SK-N-SH treated with all-trans-retinoic acid at 6 μM for 48 hours (cell line): Measurements from ENCODE around the gene PLPP3.

ENCODE experiments used
- ATAC-seq: fragments of 200-7000 bp; cut with Tn5 transposase; 3 replicates; pipeline ENCODE4 v1.9.1; 2020; ENCODE audit warnings: mild to moderate bottlenecking, moderate library complexity
- ARNTL ChIP-seq: fragments of 450-650 bp; formaldehyde crosslinking; IDR thresholded peaks from 2 replicates; pipeline ENCODE4 v1.5.0; 2020; ENCODE audit warnings: low read depth, mild to moderate bottlenecking, moderate library complexity, borderline replicate concordance
- BACH2 ChIP-seq: fragments of 250-450 bp; sonication (Bioruptor Pico); IDR thresholded peaks from 2 replicates; pipeline ENCODE4 v1.9.0; 2021; ENCODE audit warnings: mild to moderate bottlenecking, borderline replicate concordance
- CSDC2 ChIP-seq: fragments of 250-450 bp; sonication (Bioruptor Pico); IDR thresholded peaks from 2 replicates; pipeline ENCODE4 v1.5.0; 2020; ENCODE audit warnings: mild to moderate bottlenecking, moderate library complexity
- CSRNP3 ChIP-seq: fragments of 250-450 bp; sonication (Bioruptor Pico); IDR thresholded peaks from 2 replicates; pipeline ENCODE4 v1.5.1; 2021; ENCODE audit warnings: mild to moderate bottlenecking, moderate library complexity
- ESRRG ChIP-seq: fragments of 250-450 bp; sonication (Bioruptor Pico); IDR thresholded peaks from 2 replicates; pipeline ENCODE4 v1.6.1; 2021; ENCODE audit warnings: mild to moderate bottlenecking
- GLIS3 ChIP-seq: fragments of 250-450 bp; sonication (Bioruptor Pico); IDR thresholded peaks from 2 replicates; pipeline ENCODE4 v1.5.0; 2020; ENCODE audit warnings: mild to moderate bottlenecking, moderate library complexity
- ISL1 ChIP-seq: fragments of 250-450 bp; sonication (Bioruptor Pico); IDR thresholded peaks from 2 replicates; pipeline ENCODE4 v2.1.2; 2022; ENCODE audit warnings: mild to moderate bottlenecking, moderate library complexity
- OSR1 ChIP-seq: fragments of 250-450 bp; sonication (Bioruptor Pico); IDR thresholded peaks from 2 replicates; pipeline ENCODE4 v1.8.0; 2022; ENCODE audit warnings: moderate library complexity, mild to moderate bottlenecking, inconsistent platforms
- PATZ1 ChIP-seq: fragments of 250-450 bp; sonication (Bioruptor Pico); IDR thresholded peaks from 2 replicates; pipeline ENCODE4 v1.8.0; 2020; ENCODE audit warnings: mild to moderate bottlenecking, moderate library complexity, borderline replicate concordance
- PPARA ChIP-seq: fragments of 250-450 bp; sonication (Bioruptor Pico); IDR thresholded peaks from 2 replicates; pipeline ENCODE4 v1.5.0; 2020; ENCODE audit warnings: mild to moderate bottlenecking, borderline replicate concordance
- SNAI2 ChIP-seq: fragments of 250-450 bp; sonication (Bioruptor Pico); IDR thresholded peaks from 2 replicates; pipeline ENCODE4 v1.5.0; 2020; ENCODE audit warnings: mild to moderate bottlenecking, moderate library complexity
- TCF4 ChIP-seq: fragments of 250-450 bp; sonication (Bioruptor Pico); IDR thresholded peaks from 2 replicates; pipeline ENCODE4 v1.8.0; 2021; ENCODE audit warnings: mild to moderate bottlenecking, moderate library complexity, borderline replicate concordance
- TOX ChIP-seq: fragments of 250-450 bp; sonication (Bioruptor Pico); IDR thresholded peaks from 2 replicates; pipeline ENCODE4 v1.8.0; 2021; ENCODE audit warnings: mild to moderate bottlenecking, moderate library complexity, borderline replicate concordance
- ZC3H10 ChIP-seq: fragments of 250-450 bp; sonication (Bioruptor Pico); IDR thresholded peaks from 2 replicates; pipeline ENCODE4 v1.5.1; 2021; ENCODE audit warnings: mild to moderate bottlenecking, moderate library complexity
- ZFP3 ChIP-seq: fragments of 250-450 bp; sonication (Bioruptor Pico); IDR thresholded peaks from 2 replicates; pipeline ENCODE4 v1.5.0; 2020; ENCODE audit warnings: mild to moderate bottlenecking, moderate library complexity
- ZFP30 ChIP-seq: fragments of 450-650 bp; formaldehyde crosslinking; IDR thresholded peaks from 2 replicates; pipeline ENCODE4 v1.5.0; 2022; ENCODE audit warnings: mild to moderate bottlenecking, moderate library complexity
- ZNF565 ChIP-seq: fragments of 450-650 bp; formaldehyde crosslinking; conservative IDR thresholded peaks from 2 replicates; pipeline ENCODE4 v1.5.0; 2020; ENCODE audit warnings: low read depth, mild to moderate bottlenecking, moderate library complexity
- ZNF70 ChIP-seq: fragments of 450-650 bp; formaldehyde crosslinking; IDR thresholded peaks from 2 replicates; pipeline ENCODE4 v1.5.0; 2020; ENCODE audit warnings: mild to moderate bottlenecking, moderate library complexity
- TF ChIP-seq, protein P1 (sequence below): fragments of 250-450 bp; sonication (Bioruptor Pico); IDR thresholded peaks from 2 replicates; pipeline ENCODE4 v1.5.1; 2020; ENCODE audit warnings: low read depth, mild to moderate bottlenecking, moderate library complexity
- TF ChIP-seq, protein P2 (sequence below): fragments of 250-450 bp; sonication (Bioruptor Pico); IDR thresholded peaks from 2 replicates; pipeline ENCODE4 v1.5.0; 2020; ENCODE audit warnings: mild to moderate bottlenecking, moderate library complexity

Gene PLPP3

GRCh38 chr1:56451491-56451890 is 127.9 kb downstream of the PLPP3 start:
- TF ChIP-seq BACH2 (CRISPR knock-in tag) (no peak), PPARA (CRISPR knock-in tag) (no peak), ISL1 (CRISPR knock-in tag) (no peak), ZFP30 (CRISPR knock-in tag) (no peak), ESRRG (CRISPR knock-in tag) (no peak), ZFP3 (CRISPR knock-in tag) (no peak), OSR1 (CRISPR knock-in tag) (no peak)
- TF ChIP-seq, protein P1, sequence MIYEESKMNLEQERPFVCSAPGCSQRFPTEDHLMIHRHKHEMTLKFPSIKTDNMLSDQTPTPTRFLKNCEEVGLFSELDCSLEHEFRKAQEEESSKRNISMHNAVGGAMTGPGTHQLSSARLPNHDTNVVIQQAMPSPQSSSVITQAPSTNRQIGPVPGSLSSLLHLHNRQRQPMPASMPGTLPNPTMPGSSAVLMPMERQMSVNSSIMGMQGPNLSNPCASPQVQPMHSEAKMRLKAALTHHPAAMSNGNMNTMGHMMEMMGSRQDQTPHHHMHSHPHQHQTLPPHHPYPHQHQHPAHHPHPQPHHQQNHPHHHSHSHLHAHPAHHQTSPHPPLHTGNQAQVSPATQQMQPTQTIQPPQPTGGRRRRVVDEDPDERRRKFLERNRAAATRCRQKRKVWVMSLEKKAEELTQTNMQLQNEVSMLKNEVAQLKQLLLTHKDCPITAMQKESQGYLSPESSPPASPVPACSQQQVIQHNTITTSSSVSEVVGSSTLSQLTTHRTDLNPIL (CRISPR knock-in tag) = no peak
- TF ChIP-seq, protein P2, sequence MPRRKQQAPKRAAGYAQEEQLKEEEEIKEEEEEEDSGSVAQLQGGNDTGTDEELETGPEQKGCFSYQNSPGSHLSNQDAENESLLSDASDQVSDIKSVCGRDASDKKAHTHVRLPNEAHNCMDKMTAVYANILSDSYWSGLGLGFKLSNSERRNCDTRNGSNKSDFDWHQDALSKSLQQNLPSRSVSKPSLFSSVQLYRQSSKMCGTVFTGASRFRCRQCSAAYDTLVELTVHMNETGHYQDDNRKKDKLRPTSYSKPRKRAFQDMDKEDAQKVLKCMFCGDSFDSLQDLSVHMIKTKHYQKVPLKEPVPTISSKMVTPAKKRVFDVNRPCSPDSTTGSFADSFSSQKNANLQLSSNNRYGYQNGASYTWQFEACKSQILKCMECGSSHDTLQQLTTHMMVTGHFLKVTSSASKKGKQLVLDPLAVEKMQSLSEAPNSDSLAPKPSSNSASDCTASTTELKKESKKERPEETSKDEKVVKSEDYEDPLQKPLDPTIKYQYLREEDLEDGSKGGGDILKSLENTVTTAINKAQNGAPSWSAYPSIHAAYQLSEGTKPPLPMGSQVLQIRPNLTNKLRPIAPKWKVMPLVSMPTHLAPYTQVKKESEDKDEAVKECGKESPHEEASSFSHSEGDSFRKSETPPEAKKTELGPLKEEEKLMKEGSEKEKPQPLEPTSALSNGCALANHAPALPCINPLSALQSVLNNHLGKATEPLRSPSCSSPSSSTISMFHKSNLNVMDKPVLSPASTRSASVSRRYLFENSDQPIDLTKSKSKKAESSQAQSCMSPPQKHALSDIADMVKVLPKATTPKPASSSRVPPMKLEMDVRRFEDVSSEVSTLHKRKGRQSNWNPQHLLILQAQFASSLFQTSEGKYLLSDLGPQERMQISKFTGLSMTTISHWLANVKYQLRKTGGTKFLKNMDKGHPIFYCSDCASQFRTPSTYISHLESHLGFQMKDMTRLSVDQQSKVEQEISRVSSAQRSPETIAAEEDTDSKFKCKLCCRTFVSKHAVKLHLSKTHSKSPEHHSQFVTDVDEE (CRISPR knock-in tag) = no peak
- no peak for ATAC-seq

- ATAC-seq = no peak
- TF ChIP-seq TOX (CRISPR knock-in tag) (no peak), BACH2 (CRISPR knock-in tag) (no peak), ZC3H10 (no peak), SNAI2 (CRISPR knock-in tag) (no peak), PATZ1 (CRISPR knock-in tag) (no peak), GLIS3 (CRISPR knock-in tag) (no peak), CSRNP3 (CRISPR knock-in tag) (no peak)
- TF ChIP-seq, protein P2 (CRISPR knock-in tag) = no peak
These were observed 129.2 kb downstream of the PLPP3 start for GRCh38 chr1:56450004-56450666.

DNA sequence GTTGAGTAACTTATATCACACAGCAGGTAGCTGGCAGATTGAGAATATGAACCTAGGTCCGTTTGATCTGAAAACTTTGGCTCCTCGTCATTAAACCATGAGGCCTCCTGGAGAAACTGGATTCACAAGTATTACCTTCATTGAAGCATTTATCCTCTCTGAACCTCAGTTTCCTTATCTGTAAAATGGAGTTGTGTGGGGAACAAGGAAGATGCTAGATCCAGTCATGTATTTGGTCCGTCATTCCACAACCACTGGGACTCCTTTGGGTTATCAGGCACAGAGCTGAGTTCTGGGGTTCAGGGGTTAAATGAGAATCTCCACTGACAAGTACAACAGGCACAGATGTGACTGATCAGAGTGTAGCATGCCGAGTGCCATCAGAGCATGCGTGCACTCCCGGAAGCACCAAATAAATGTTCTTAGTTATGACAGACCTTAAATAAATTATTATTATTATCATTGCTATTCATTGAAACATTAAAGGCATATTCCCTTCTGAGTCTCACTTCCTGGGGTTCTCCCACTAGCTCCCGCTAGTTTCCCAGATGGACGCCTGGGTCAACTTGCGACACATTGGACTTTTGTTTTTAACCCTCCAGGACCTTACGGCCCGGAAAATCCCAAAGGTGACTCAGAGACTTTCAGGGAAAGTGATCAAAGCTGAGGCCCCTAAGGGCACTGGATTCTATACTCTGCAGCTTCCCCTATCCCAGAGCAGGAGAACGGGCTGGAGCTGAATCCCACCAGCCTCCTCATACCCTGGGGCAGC is 130.6 kb downstream of the PLPP3 start:
- no peak for ATAC-seq
- TF ChIP-seq PPARA (CRISPR knock-in tag) = no peak
- TF ChIP-seq ZFP30 (CRISPR knock-in tag) = no peak
- TF ChIP-seq SNAI2 (CRISPR knock-in tag) = no peak
- TF ChIP-seq OSR1 (CRISPR knock-in tag) = no peak
- TF ChIP-seq ISL1 (CRISPR knock-in tag) = no peak
- no peak for TF ChIP-seq ARNTL (CRISPR knock-in tag)
- no peak for TF ChIP-seq CSDC2 (CRISPR knock-in tag)
- no peak for TF ChIP-seq PATZ1 (CRISPR knock-in tag)
- TF ChIP-seq ZNF565 (CRISPR knock-in tag) = no peak
- TF ChIP-seq GLIS3 (CRISPR knock-in tag) = no peak
- no peak for TF ChIP-seq ESRRG (CRISPR knock-in tag)
- TF ChIP-seq CSRNP3 (CRISPR knock-in tag) = no peak
- no peak for TF ChIP-seq ZFP3 (CRISPR knock-in tag)
- no peak for TF ChIP-seq TCF4 (CRISPR knock-in tag)
- TF ChIP-seq ZNF70 (CRISPR knock-in tag) = no peak
